ENCODE results near the gene NRXN3.

NRXN3 gene

GRCh38 chr14:79037106-79037505 is 866.9 kb downstream of the NRXN3 start:
- DNase-seq = no peak

- DNase-seq = no peak
Observed at GRCh38 chr14:79037593-79037992, 867.4 kb downstream of the NRXN3 start.

GRCh38 chr14:79040790-79041189 is 870.6 kb downstream of the NRXN3 start:
- no peak for DNase-seq

GRCh38 chr14:79043194-79043889 is 873.2 kb downstream of the NRXN3 start:
- DNase-seq = no peak

GRCh38 chr14:79044894-79045624 is 874.9 kb downstream of the NRXN3 start:
- no peak for DNase-seq

GRCh38 chr14:79050787-79051727 is 880.9 kb downstream of the NRXN3 start:
- DNase-seq = no peak

GRCh38 chr14:79051742-79052141 is 881.6 kb downstream of the NRXN3 start:
- DNase-seq = no peak

- no peak for DNase-seq
Observed at GRCh38 chr14:79056879-79057278, 886.7 kb downstream of the NRXN3 start.

- DNase-seq = no peak
Observed at GRCh38 chr14:79057333-79057732, 887.2 kb downstream of the NRXN3 start.

- no peak for DNase-seq
Observed at GRCh38 chr14:79062226-79062625, 892.1 kb downstream of the NRXN3 start.

- DNase-seq = no peak
Observed at GRCh38 chr14:79064214-79064613, 894.0 kb downstream of the NRXN3 start.

GRCh38 chr14:79074510-79074909 is 904.3 kb downstream of the NRXN3 start:
- no peak for DNase-seq

GRCh38 chr14:79076428-79076827 is 906.3 kb downstream of the NRXN3 start:
- no peak for DNase-seq

- no peak for DNase-seq
Observed at GRCh38 chr14:79077096-79077495, 906.9 kb downstream of the NRXN3 start.

GRCh38 chr14:79080040-79080439 is 909.9 kb downstream of the NRXN3 start:
- DNase-seq = no peak

- no peak for DNase-seq
Observed at GRCh38 chr14:79082883-79083282, 912.7 kb downstream of the NRXN3 start.

- no peak for DNase-seq
Observed at GRCh38 chr14:79083356-79083755, 913.2 kb downstream of the NRXN3 start.

- no peak for DNase-seq
Observed at GRCh38 chr14:79084861-79085260, 914.7 kb downstream of the NRXN3 start.

GRCh38 chr14:79089576-79089975 is 919.4 kb downstream of the NRXN3 start:
- DNase-seq = no peak

- DNase-seq = no peak
Observed at GRCh38 chr14:79090641-79091180, 920.5 kb downstream of the NRXN3 start.

GRCh38 chr14:79091381-79091963 is 921.3 kb downstream of the NRXN3 start:
- no peak for DNase-seq

- no peak for DNase-seq
Observed at GRCh38 chr14:79093531-79093930, 923.4 kb downstream of the NRXN3 start.

GRCh38 chr14:79094951-79095350 is 924.8 kb downstream of the NRXN3 start:
- no peak for DNase-seq
